HUES48 (cell line): ENCODE results near the gene SLCO4A1.

Source experiments
- H3K27ac ChIP-seq: one replicate; pipeline ENCODE4 v1.7.0; 2013; ENCODE audit warnings: low read depth, low read length, inconsistent platforms
- H3K27me3 ChIP-seq: 2 replicates; pipeline ENCODE4 v1.6.1; 2013; ENCODE audit warnings: mild to moderate bottlenecking, low read length; ENCODE audit not compliant: control insufficient read depth, insufficient read depth
- H3K36me3 ChIP-seq: 2 replicates; pipeline ENCODE4 v1.6.1; 2013; ENCODE audit warnings: low read length; ENCODE audit not compliant: control insufficient read depth, insufficient read depth
- H3K4me1 ChIP-seq: 2 replicates; pipeline ENCODE4 v1.6.1; 2013; ENCODE audit warnings: mild to moderate bottlenecking, low read length; ENCODE audit not compliant: control insufficient read depth, insufficient read depth
- H3K4me3 ChIP-seq: 2 replicates; pipeline ENCODE4 v1.5.1; 2013; ENCODE audit warnings: mild to moderate bottlenecking, low read depth, low read length
- H3K9ac ChIP-seq: 2 replicates; pipeline ENCODE4 v1.6.1; 2013; ENCODE audit warnings: mild to moderate bottlenecking, low read depth, low read length, moderate library complexity
- H3K9me3 ChIP-seq: 2 replicates; pipeline ENCODE4 v1.6.1; 2013; ENCODE audit warnings: low read length; ENCODE audit not compliant: control insufficient read depth, insufficient read depth

The SLCO4A1 gene

DNA sequence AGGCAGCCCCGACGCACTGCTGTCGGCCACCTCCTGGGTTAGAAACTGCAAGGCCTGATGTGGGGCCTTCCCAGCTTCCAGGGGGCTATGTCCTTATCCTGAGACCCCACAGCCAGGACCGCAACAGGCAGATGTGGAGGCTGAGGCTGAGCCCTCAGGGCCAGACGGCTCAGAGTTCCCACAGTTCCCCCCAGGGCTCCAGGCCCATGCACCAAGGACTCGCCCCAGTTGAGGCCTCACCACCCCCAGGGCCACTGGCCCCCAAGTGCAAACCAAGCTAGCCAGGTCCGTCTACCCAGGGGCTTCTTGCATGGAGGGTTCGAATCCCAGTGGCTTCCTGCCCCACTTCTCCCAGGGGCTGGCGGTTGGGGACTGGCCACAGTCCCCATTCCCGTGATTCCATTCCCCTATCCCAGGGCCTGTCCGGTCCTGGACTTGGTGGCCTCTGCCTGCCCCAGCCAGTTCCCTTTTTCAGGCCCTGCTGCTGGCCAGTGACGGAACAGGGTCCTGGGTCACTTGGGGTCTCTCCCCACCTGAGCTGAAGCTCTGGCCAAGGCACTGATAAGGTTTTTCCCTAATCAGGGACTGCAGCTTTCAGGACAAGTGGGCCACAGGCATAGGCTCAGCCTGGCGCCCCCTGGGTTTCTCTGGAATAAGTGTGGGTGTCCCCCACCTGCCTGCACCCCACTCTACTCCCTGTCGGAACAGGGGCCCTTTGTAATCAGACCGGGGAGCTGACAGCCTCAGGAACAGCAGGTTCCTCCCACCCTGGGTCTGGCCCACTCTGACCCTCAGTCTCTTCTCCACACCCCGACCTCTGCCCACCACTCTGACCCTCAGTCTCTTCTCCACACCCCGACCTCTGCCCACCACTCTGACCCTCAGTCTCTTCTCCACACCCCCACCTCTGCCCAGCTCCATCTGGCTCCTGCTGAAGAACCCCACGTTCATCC, 22.0 kb downstream of the SLCO4A1 start:
- H3K27me3 ChIP-seq: no peaks in the 10 kb centered on the region
- H3K4me3 ChIP-seq: no peak overlapping the region
- no peaks in the 10 kb centered on the region for H3K36me3 ChIP-seq
- H3K9me3 ChIP-seq: no peaks in the 10 kb centered on the region
- no peak overlapping the region for H3K9ac ChIP-seq
- H3K4me1 ChIP-seq: 0 out of 2 replicates have a peak, but pooled peaks cover 3% of the 10 kb centered on the region
- H3K27ac ChIP-seq: no peak overlapping the region

- no peak overlapping the region for H3K27ac ChIP-seq
- no peaks in the 10 kb centered on the region for H3K9me3 ChIP-seq
- H3K9ac ChIP-seq: no peak overlapping the region
Measured at GRCh38 chr20:62665153-62665754, 23.0 kb downstream of the SLCO4A1 start.

GRCh38 chr20:62665826-62666735, 23.8 kb downstream of the SLCO4A1 start:
- no peak overlapping the region for H3K4me3 ChIP-seq
- 0 out of 2 replicates have a peak, but pooled peaks cover 3% of the 10 kb centered on the region for H3K4me1 ChIP-seq
- no peak overlapping the region for H3K9ac ChIP-seq
- H3K36me3 ChIP-seq: no peaks in the 10 kb centered on the region
- no peaks in the 10 kb centered on the region for H3K27me3 ChIP-seq
- H3K9me3 ChIP-seq: no peaks in the 10 kb centered on the region
- no peak overlapping the region for H3K27ac ChIP-seq

More at GRCh38 chr20:62665153-62665754, 23.0 kb downstream of the SLCO4A1 start:
- Histone ChIP-seq H3K4me3 (no peak overlapping the region), H3K36me3 (no peaks in the 10 kb centered on the region), H3K4me1 (0 out of 2 replicates have a peak, but pooled peaks cover 3% of the 10 kb centered on the region), H3K27me3 (no peaks in the 10 kb centered on the region)

DNA sequence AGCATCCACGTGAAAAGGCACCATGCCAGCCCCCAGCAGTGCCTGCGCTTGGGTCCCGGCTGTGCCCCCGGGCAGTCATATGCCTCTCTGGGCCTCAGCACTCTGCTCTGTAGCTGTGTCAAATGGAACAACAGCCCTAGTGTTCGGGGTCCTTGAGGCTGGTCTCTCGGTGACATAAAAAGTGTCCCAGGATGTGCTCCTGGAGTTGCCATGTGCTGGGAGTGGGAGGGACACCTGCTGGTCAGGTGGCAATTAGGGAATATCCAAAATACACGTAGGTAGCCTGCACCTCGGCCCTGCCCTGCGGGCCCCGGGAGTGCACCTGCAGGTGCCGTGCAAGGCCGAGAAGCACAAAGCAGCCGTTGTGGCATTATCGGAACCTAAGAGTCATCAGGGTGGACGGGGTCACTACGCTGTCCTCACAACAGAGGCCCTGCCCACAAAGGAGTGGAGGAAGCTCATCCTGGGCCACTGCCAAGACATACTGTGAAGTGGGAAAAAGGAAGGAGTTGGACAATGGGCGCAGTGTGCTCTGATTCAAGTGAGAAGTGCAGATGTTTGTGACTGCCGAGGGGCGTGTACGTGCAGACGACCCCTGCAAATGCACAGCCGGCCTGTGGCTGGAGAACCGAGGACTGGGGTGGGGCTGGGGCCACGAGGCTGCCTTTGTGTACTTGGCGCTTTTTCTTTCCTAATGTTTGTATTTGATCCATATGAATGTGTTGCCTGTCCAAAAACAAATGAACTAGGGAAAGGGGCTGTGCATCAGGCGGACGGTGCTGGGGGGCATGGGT, 24.6 kb downstream of the SLCO4A1 start:
- 0 out of 2 replicates have a peak, but pooled peaks cover 3% of the 10 kb centered on the region for H3K4me1 ChIP-seq
- H3K36me3 ChIP-seq: no peaks in the 10 kb centered on the region
- H3K9me3 ChIP-seq: no peaks in the 10 kb centered on the region
- H3K9ac ChIP-seq: no peak overlapping the region
- H3K27me3 ChIP-seq: no peaks in the 10 kb centered on the region
- no peak overlapping the region for H3K4me3 ChIP-seq
- H3K27ac ChIP-seq: no peak overlapping the region

GRCh38 chr20:62667530-62668440, 25.5 kb downstream of the SLCO4A1 start:
- H3K4me1 ChIP-seq: 0 out of 2 replicates have a peak, but pooled peaks cover 3% of the 10 kb centered on the region
- no peak overlapping the region for H3K4me3 ChIP-seq
- no peak overlapping the region for H3K27ac ChIP-seq
- no peaks in the 10 kb centered on the region for H3K9me3 ChIP-seq
- H3K36me3 ChIP-seq: no peaks in the 10 kb centered on the region
- no peaks in the 10 kb centered on the region for H3K27me3 ChIP-seq
- H3K9ac ChIP-seq: no peak overlapping the region

GRCh38 chr20:62668441-62669027, 26.2 kb downstream of the SLCO4A1 start:
- Histone ChIP-seq H3K9me3 (no peaks in the 10 kb centered on the region), H3K36me3 (no peaks in the 10 kb centered on the region), H3K27ac (no peak overlapping the region), H3K9ac (no peak overlapping the region), H3K4me3 (no peak overlapping the region), H3K4me1 (no peaks in the 10 kb centered on the region), H3K27me3 (no peaks in the 10 kb centered on the region)

DNA sequence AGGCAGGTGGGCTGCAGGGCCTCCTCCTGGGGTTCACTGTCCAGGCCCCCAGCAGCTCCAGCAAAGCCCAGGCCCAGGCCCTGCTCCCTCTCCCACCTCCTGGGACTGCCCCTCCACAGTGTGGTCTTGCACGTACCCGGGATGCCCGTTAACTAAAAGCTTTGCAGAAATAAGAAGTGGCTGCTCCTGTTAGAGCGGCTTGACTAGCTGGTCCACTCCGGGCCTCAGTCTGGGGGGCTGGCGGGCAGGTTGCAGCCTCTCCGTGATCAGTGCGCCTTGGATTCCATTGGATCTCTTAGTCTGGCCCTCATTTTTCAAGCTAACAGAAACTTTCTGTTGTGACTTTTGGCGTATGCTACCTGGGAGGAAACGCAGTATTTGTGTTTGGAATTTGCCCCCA, 26.9 kb downstream of the SLCO4A1 start:
- H3K9me3 ChIP-seq: no peaks in the 10 kb centered on the region
- H3K9ac ChIP-seq: no peak overlapping the region
- no peaks in the 10 kb centered on the region for H3K27me3 ChIP-seq
- no peak overlapping the region for H3K27ac ChIP-seq
- H3K4me3 ChIP-seq: no peak overlapping the region
- no peaks in the 10 kb centered on the region for H3K36me3 ChIP-seq
- no peaks in the 10 kb centered on the region for H3K4me1 ChIP-seq

GRCh38 chr20:62670156-62670555, 27.9 kb downstream of the SLCO4A1 start:
- Histone ChIP-seq H3K27me3 (no peaks in the 10 kb centered on the region), H3K9ac (no peak overlapping the region), H3K4me1 (no peaks in the 10 kb centered on the region), H3K4me3 (no peak overlapping the region), H3K36me3 (no peaks in the 10 kb centered on the region), H3K27ac (no peak overlapping the region), H3K9me3 (no peaks in the 10 kb centered on the region)

DNA sequence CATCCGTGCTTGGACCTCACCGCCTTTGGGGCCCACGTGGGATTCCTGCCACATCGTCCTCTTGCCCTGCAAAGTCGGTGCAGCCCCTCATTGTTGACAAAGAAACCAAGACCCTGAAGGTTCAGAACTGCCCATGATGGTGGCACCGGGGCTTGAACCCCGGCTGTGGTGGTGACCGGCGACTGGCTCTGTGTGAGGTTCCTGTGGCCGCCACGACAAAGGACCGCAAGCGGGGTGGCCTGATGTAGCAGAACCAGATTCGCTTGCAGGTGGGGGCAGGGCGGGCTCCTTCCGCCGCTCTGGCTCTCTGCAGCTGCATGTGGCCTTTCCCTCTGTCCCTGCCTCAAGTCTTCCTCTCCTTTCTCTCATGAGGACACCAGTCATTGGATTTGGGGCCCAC, 28.7 kb downstream of the SLCO4A1 start:
- H3K9ac ChIP-seq: no peak overlapping the region
- H3K27me3 ChIP-seq: no peaks in the 10 kb centered on the region
- H3K4me3 ChIP-seq: no peak overlapping the region
- H3K9me3 ChIP-seq: no peaks in the 10 kb centered on the region
- no peak overlapping the region for H3K27ac ChIP-seq
- H3K4me1 ChIP-seq: no peaks in the 10 kb centered on the region
- no peaks in the 10 kb centered on the region for H3K36me3 ChIP-seq
